KMS-11 (cell line): ENCODE measurements around the gene NR2F1-AS1.

Experiments used
- H2AFZ ChIP-seq: fragments of 200-600 bp; sonication (generic); 2 replicates; pipeline ENCODE4 v1.6.1; 2016; ENCODE audit warnings: antibody characterized with exemption, mixed run types, low read depth
- H3K27ac ChIP-seq: fragments of 200-600 bp; sonication (generic); 2 replicates; pipeline ENCODE4 v1.6.1; 2016; ENCODE audit warnings: mild to moderate bottlenecking, mixed run types
- H3K27me3 ChIP-seq: fragments of 200-600 bp; sonication (generic); 2 replicates; pipeline ENCODE4 v1.6.1; 2017; ENCODE audit warnings: mild to moderate bottlenecking, low read depth, mixed run types, moderate library complexity; ENCODE audit not compliant: insufficient read depth
- H3K36me3 ChIP-seq: fragments of 200-600 bp; sonication (generic); 2 replicates; pipeline ENCODE4 v1.6.1; 2017; ENCODE audit warnings: mild to moderate bottlenecking, mixed run types; ENCODE audit not compliant: insufficient read depth
- H3K4me1 ChIP-seq: fragments of 200-600 bp; sonication (generic); 2 replicates; pipeline ENCODE4 v1.6.1; 2016; ENCODE audit warnings: mild to moderate bottlenecking, low read depth, mixed run types; ENCODE audit not compliant: poor library complexity, severe bottlenecking
- H3K4me2 ChIP-seq: fragments of 200-600 bp; sonication (generic); 2 replicates; pipeline ENCODE4 v1.7.0; 2016; ENCODE audit warnings: mild to moderate bottlenecking, mixed run types
- H3K4me3 ChIP-seq: fragments of 200-600 bp; sonication (generic); IDR thresholded peaks from 2 replicates; pipeline ENCODE4 v1.6.1; 2017; ENCODE audit warnings: low read depth, low read length, mixed read lengths; ENCODE audit not compliant: insufficient read depth
- H3K79me2 ChIP-seq: fragments of 200-600 bp; sonication (generic); 2 replicates; pipeline ENCODE4 v1.6.1; 2016; ENCODE audit warnings: low read depth, mixed run types; ENCODE audit not compliant: insufficient read depth
- H3K9ac ChIP-seq: fragments of 200-600 bp; sonication (generic); 2 replicates; pipeline ENCODE4 v1.6.1; 2016; ENCODE audit warnings: mild to moderate bottlenecking, mixed run types
- H4K20me1 ChIP-seq: fragments of 200-600 bp; sonication (generic); 2 replicates; pipeline ENCODE4 v1.6.1; 2016; ENCODE audit warnings: mild to moderate bottlenecking, mixed run types; ENCODE audit not compliant: insufficient read depth
- CTCF ChIP-seq: fragments of 200-600 bp; sonication (generic); conservative IDR thresholded peaks from 2 replicates; pipeline ENCODE4 v1.6.1; 2017; ENCODE audit warnings: low read depth, mild to moderate bottlenecking, antibody characterized with exemption, low read length, moderate library complexity, mixed read lengths

Gene NR2F1-AS1

GRCh38 chr5:93604644-93605515, 23.9 kb upstream of the NR2F1-AS1 start:
- no peak overlapping the region for H3K4me3 ChIP-seq
- no peaks in the 10 kb centered on the region for H3K79me2 ChIP-seq
- no peak overlapping the region for H3K9ac ChIP-seq
- H3K27ac ChIP-seq, result no peak overlapping the region
- no peak overlapping the region for H2AFZ ChIP-seq
- H3K4me2 ChIP-seq, result no peak overlapping the region
- no peaks in the 10 kb centered on the region for H3K36me3 ChIP-seq
- H3K27me3 ChIP-seq, result no peaks in the 10 kb centered on the region
- no peak for TF ChIP-seq CTCF
- no peaks in the 10 kb centered on the region for H4K20me1 ChIP-seq
- H3K4me1 ChIP-seq, result peaks cover 7% of the 10 kb centered on the region

- H4K20me1 ChIP-seq, result no peaks in the 10 kb centered on the region
- H3K79me2 ChIP-seq, result no peaks in the 10 kb centered on the region
- no peak overlapping the region for H3K4me2 ChIP-seq
- no peak for TF ChIP-seq CTCF
- H3K9ac ChIP-seq, result no peak overlapping the region
- no peak overlapping the region for H2AFZ ChIP-seq
- H3K27ac ChIP-seq, result no peak overlapping the region
- no peaks in the 10 kb centered on the region for H3K27me3 ChIP-seq
- no peaks in the 10 kb centered on the region for H3K36me3 ChIP-seq
- peaks cover 7% of the 10 kb centered on the region for H3K4me1 ChIP-seq
- H3K4me3 ChIP-seq, result no peak overlapping the region
Observed at GRCh38 chr5:93603793-93604643, 23.0 kb upstream of the NR2F1-AS1 start.

- no peaks in the 10 kb centered on the region for H4K20me1 ChIP-seq
Observed at GRCh38 chr5:93603078-93603792, 22.2 kb upstream of the NR2F1-AS1 start.

More at GRCh38 chr5:93603078-93603792, 22.2 kb upstream of the NR2F1-AS1 start:
- no peaks in the 10 kb centered on the region for H3K27me3 ChIP-seq
- H3K4me1 ChIP-seq, result peaks cover 4% of the 10 kb centered on the region
- H3K36me3 ChIP-seq, result no peaks in the 10 kb centered on the region
- H3K79me2 ChIP-seq, result no peaks in the 10 kb centered on the region
- no peak overlapping the region for H3K9ac ChIP-seq
- TF ChIP-seq CTCF, result no peak
- H3K27ac ChIP-seq, result no peak overlapping the region
- H3K4me3 ChIP-seq, result no peak overlapping the region
- H3K4me2 ChIP-seq, result no peak overlapping the region
- no peak overlapping the region for H2AFZ ChIP-seq
